Adrenal gland (tissue), 12 donors: ENCODE data around the gene NUBP1. TPM values are rescaled to one million over a fixed set of nuclear protein-coding genes. Genes with fewer than 3 reads are reported as not detected.
"Not testable (repeated sequence)": the region's sequence is repeated elsewhere in the genome, so short reads cannot be mapped to it uniquely, and the experiment has no call there.

Experiments
- DNase-seq, 7 donors: peaks; one replicate each; pipeline ENCODE4 v3.0.0-alpha.2; 2019 to 2020
- H3K27ac ChIP-seq, 5 donors: fragments of 200-600 bp; sonication (generic) in 4 of 5; 1 replicate in 3 of 5; 2 replicates in 2 of 5; pipeline versions ENCODE4 v1.5.1 to v1.8.0; 2016 to 2020; ENCODE audit warnings: mild to moderate bottlenecking in 1 of 5
- H3K27me3 ChIP-seq: fragments of 200-600 bp; 2 replicates; pipeline ENCODE4 v1.8.0; 2021
- H3K36me3 ChIP-seq, 2 donors: fragments of 200-600 bp; replicated peaks in 1 of 2; 1 replicate in 1 of 2; 2 replicates in 1 of 2; pipeline versions ENCODE4 v1.5.1 to v1.8.0; 2018 to 2022
- H3K4me1 ChIP-seq, 2 donors: fragments of 200-600 bp; replicated peaks in 1 of 2; 1 replicate in 1 of 2; 2 replicates in 1 of 2; pipeline versions ENCODE4 v1.5.1 to v1.8.0; 2018 to 2021
- H3K4me3 ChIP-seq, 4 donors: fragments of 200-600 bp; sonication (generic) in 3 of 4; one replicate each; pipeline ENCODE4 v1.5.1; 2016 to 2018
- H3K9me3 ChIP-seq, 3 donors: fragments of 200-600 bp; sonication (generic) in 1 of 3; replicated peaks in 1 of 3; 1 replicate in 2 of 3; 2 replicates in 1 of 3; pipeline versions ENCODE4 v1.5.1 to v1.8.0; 2016 to 2021
- CTCF ChIP-seq, 6 experiments: fragments of 450-650 bp in 4 of 6; fragments of 200-600 bp in 2 of 6; sonication (generic) in 1 of 6; IDR thresholded peaks; 1 replicate in 5 of 6; 2 replicates in 1 of 6; pipeline versions ENCODE4 v1.5.1 to v1.8.0; 2016 to 2021; ENCODE audit warnings: antibody characterized with exemption in 6 of 6, mild to moderate bottlenecking in 2 of 6, moderate library complexity in 1 of 6
- POLR2A ChIP-seq, 2 donors: fragments of 450-650 bp; IDR thresholded peaks; one replicate each; pipeline ENCODE4 v1.6.1; 2017; ENCODE audit warnings: antibody characterized with exemption in 2 of 2, mild to moderate bottlenecking in 2 of 2, moderate library complexity in 1 of 2
- WGBS, 4 donors: extraction: QIAGEN DNeasy Blood & Tissue Kit in 2 of 4; methylation state at CpG; one replicate each; pipeline versions ENCODE4 v1.1.5 to v1.1.7; 2013 to 2017; 5-methylcytosine and 5-hydroxymethylcytosine counted together
- intact Hi-C, 2 donors: fragments of 100-400 bp; cut with DNase I; formaldehyde crosslinking; loops; one replicate each; pipeline versions ENCODE4 v1.14.1 to v1.15.0; 2022 to 2023
- polyA plus RNA-seq, 3 donors: library from polyadenylated mRNA; stranded (reverse); fragments of 200-250 nt in 2 of 3; fragments of 350-450 nt in 1 of 3; fragmentation: Illumina TruSeq in 1 of 3; extraction: RNeasy Lipid Tissue Mini Kit (QIAGEN cat#74804) in 1 of 3; gene quantifications; one replicate each; pipeline ENCODE4 v1.2.3, GENCODE V29; 2013 to 2014
- total RNA-seq, 9 donors: library from RNA; depleted of rRNA in 4 of 9; stranded (reverse); fragments of >200 nt in 4 of 9; fragments of 120-200 nt in 1 of 9; fragmentation: NEBNext Ultra II Directional in 1 of 9; extraction: Animal tissue kit (Norgen Biotek cat#: 25700) in 1 of 9; gene quantifications; one replicate each; pipeline versions ENCODE4 v1.1.0 to v1.2.4, GENCODE V29; 2013 to 2023
- donor health status: healthy with polysubstance abuse.
- donor health status: Bipolar disorder and iron deficiency.
- donor health status: DM: yes; HTN: yes; CAD: no.
- donor health status: DM: no; HTN: no; CAD: no.
- donor health status: DM: no; HTN: no; CAD: no.
- donor health status: DM: yes; HTN: yes; CAD: no.

The NUBP1 gene
- total and polyA plus RNA-seq, 12 donors = 22.5 to 91.8 (median 57.4) TPM

- Histone ChIP-seq H3K36me3 (no peaks in the 10 kb centered on the region), H3K27me3 (no peaks in the 10 kb centered on the region), H3K4me1 (no peaks in the 10 kb centered on the region), H3K9me3 (no peaks in the 10 kb centered on the region), H3K4me3 (no peak overlapping the region), H3K27ac (no peak overlapping the region)
- DNase-seq = no peak
- TF ChIP-seq POLR2A (IDR thresholded peaks at IDR 0.05) = no peak
- TF ChIP-seq CTCF (IDR thresholded peaks at IDR 0.05) = no peak
- intact Hi-C loops = no loop called here
- 85 to 95% (median 88%) methylated on average over 4 of the region's 4 CpGs for WGBS, 4 donors
Observed at GRCh38 chr16:10776280-10776679, 32.6 kb downstream of the NUBP1 start.

- WGBS, 4 donors = 55 to 77% (median 66%) methylated on average over 6 of the region's 6 CpGs
- H3K4me3 ChIP-seq, H3K27me3 ChIP-seq, intact Hi-C loops, H3K27ac ChIP-seq, DNase-seq, H3K36me3 ChIP-seq, H3K4me1 ChIP-seq, H3K9me3 ChIP-seq: not testable (repeated sequence)
Observed at GRCh38 chr16:10776923-10777322, 33.3 kb downstream of the NUBP1 start.

GRCh38 chr16:10777356-10777755, 33.7 kb downstream of the NUBP1 start:
- WGBS, 4 donors = 87 to 95% (median 93%) methylated on average over 12 of the region's 12 CpGs
- TF ChIP-seq POLR2A (IDR thresholded peaks at IDR 0.05) (no peak), CTCF (IDR thresholded peaks at IDR 0.05) (no peak)
- Histone ChIP-seq H3K36me3 (no peaks in the 10 kb centered on the region), H3K4me1 (no peaks in the 10 kb centered on the region), H3K9me3 (no peaks in the 10 kb centered on the region), H3K27ac (no peak overlapping the region), H3K4me3 (no peak overlapping the region), H3K27me3 (no peaks in the 10 kb centered on the region)
- no peak for DNase-seq
- intact Hi-C loops = no loop called here

GRCh38 chr16:10779908-10780307, 36.3 kb downstream of the NUBP1 start:
- 88 to 95% (median 92%) methylated on average over 6 of the region's 6 CpGs for WGBS, 4 donors
- H3K9me3 ChIP-seq, DNase-seq, H3K4me3 ChIP-seq, H3K36me3 ChIP-seq, H3K27ac ChIP-seq, H3K27me3 ChIP-seq, H3K4me1 ChIP-seq, intact Hi-C loops: not testable (repeated sequence)

- intact Hi-C loops = no loop called here
- no peak overlapping the region for H3K27ac ChIP-seq
- H3K27me3 ChIP-seq = no peaks in the 10 kb centered on the region
- H3K9me3 ChIP-seq = no peaks in the 10 kb centered on the region
- no peak for DNase-seq
- TF ChIP-seq POLR2A (IDR thresholded peaks at IDR 0.05) = no peak
- TF ChIP-seq CTCF (IDR thresholded peaks at IDR 0.05) = no peak
- H3K4me3 ChIP-seq = no peak overlapping the region
- no peaks in the 10 kb centered on the region for H3K4me1 ChIP-seq
- H3K36me3 ChIP-seq = no peaks in the 10 kb centered on the region
- WGBS, 4 donors = 81 to 94% (median 87%) methylated on average over 4 of the region's 4 CpGs
Observed at GRCh38 chr16:10780628-10781027, 37.0 kb downstream of the NUBP1 start.
